Measurements from ENCODE around the gene OIP5. TPM values are rescaled to one million over a fixed set of nuclear protein-coding genes. Genes with fewer than 3 reads are reported as not detected.

Gene OIP5
- polyA plus RNA-seq, 1 donor from 2014 or later, result 1.7 TPM

GRCh38 chr15:41309226-41309905 lies 23.0 kb downstream of the OIP5 start:
- H4K20me1 ChIP-seq (ENCODE audit: insufficient read depth), result no peaks in the 10 kb centered on the region
- H3K27me3 ChIP-seq (ENCODE audit: insufficient read depth, low read depth, low read length), result no peaks in the 10 kb centered on the region
- no peaks in the 10 kb centered on the region for H3F3A ChIP-seq (ENCODE audit: insufficient read depth, low read length, poor library complexity, severe bottlenecking)

GRCh38 chr15:41307679-41308078 lies 24.7 kb downstream of the OIP5 start:
- Histone ChIP-seq H3K27me3 (ENCODE audit: insufficient read depth, low read depth, low read length) (no peaks in the 10 kb centered on the region), H3F3A (ENCODE audit: insufficient read depth, low read length, poor library complexity, severe bottlenecking) (no peaks in the 10 kb centered on the region), H3K27ac (ENCODE audit: low read length) (no peak overlapping the region), H3K79me2 (replicated peaks; ENCODE audit: insufficient read depth, low read length) (no peaks in the 10 kb centered on the region), H4K20me1 (ENCODE audit: insufficient read depth) (no peaks in the 10 kb centered on the region), H3K4me3 (ENCODE audit: low read length) (no peak overlapping the region), H3K4me2 (ENCODE audit: low read length) (no peak overlapping the region), H3K9ac (ENCODE audit: low read length) (no peak overlapping the region), H3K9me3 (ENCODE audit: low read length) (no peaks in the 10 kb centered on the region), H3K36me3 (ENCODE audit: insufficient read depth, low read length) (no peaks in the 10 kb centered on the region), H3K9me2 (ENCODE audit: insufficient read depth, low read length) (no peaks in the 10 kb centered on the region), H2AFZ (ENCODE audit: low read depth, low read length) (no peak overlapping the region)
- TF ChIP-seq SMC3 (conservative IDR thresholded peaks at IDR 0.05; ENCODE audit: poor library complexity) (no peak), TAF1 (IDR thresholded peaks at IDR 0.05; ENCODE audit: low read depth) (no peak), POLR2AphosphoS5 (IDR thresholded peaks at IDR 0.05) (no peak), EP300 (conservative IDR thresholded peaks at IDR 0.05; ENCODE audit: poor library complexity, severe bottlenecking) (no peak), EZH2 (IDR thresholded peaks at IDR 0.05; ENCODE audit: borderline replicate concordance, insufficient read depth, low read length, poor library complexity, severe bottlenecking) (no peak)

More at GRCh38 chr15:41309226-41309905, 23.0 kb downstream of the OIP5 start:
- Histone ChIP-seq H3K79me2 (replicated peaks; ENCODE audit: insufficient read depth, low read length) (no peaks in the 10 kb centered on the region), H3K27ac (ENCODE audit: low read length) (no peak overlapping the region), H3K4me2 (ENCODE audit: low read length) (no peak overlapping the region), H3K9ac (ENCODE audit: low read length) (no peak overlapping the region), H3K36me3 (ENCODE audit: insufficient read depth, low read length) (no peaks in the 10 kb centered on the region), H3K9me3 (ENCODE audit: low read length) (no peaks in the 10 kb centered on the region), H2AFZ (ENCODE audit: low read depth, low read length) (no peak overlapping the region), H3K4me3 (ENCODE audit: low read length) (no peak overlapping the region), H3K9me2 (ENCODE audit: insufficient read depth, low read length) (no peaks in the 10 kb centered on the region)
- no peak for TF ChIP-seq RAD21 (conservative IDR thresholded peaks at IDR 0.05)
- TF ChIP-seq REST (IDR thresholded peaks at IDR 0.05; ENCODE audit: borderline replicate concordance), result no peak
- no peak for TF ChIP-seq TAF1 (IDR thresholded peaks at IDR 0.05; ENCODE audit: low read depth)
- TF ChIP-seq CTCF (IDR thresholded peaks at IDR 0.05; ENCODE audit: poor library complexity, severe bottlenecking), result no peak
- no peak for TF ChIP-seq EZH2 (IDR thresholded peaks at IDR 0.05; ENCODE audit: borderline replicate concordance, insufficient read depth, low read length, poor library complexity, severe bottlenecking)
- TF ChIP-seq POLR2AphosphoS5 (IDR thresholded peaks at IDR 0.05), result no peak
- no peak for TF ChIP-seq MXI1 (conservative IDR thresholded peaks at IDR 0.05; ENCODE audit: poor library complexity, severe bottlenecking)
- no peak for TF ChIP-seq EP300 (conservative IDR thresholded peaks at IDR 0.05; ENCODE audit: poor library complexity, severe bottlenecking)
- TF ChIP-seq SMC3 (conservative IDR thresholded peaks at IDR 0.05; ENCODE audit: poor library complexity), result no peak

All from neural cell (in vitro differentiated cells).